Measurements from ENCODE around the gene CFAP77.

CFAP77 gene

GRCh38 chr9:132584601-132585560, 174.9 kb downstream of the CFAP77 start:
- DNase-seq: no peak

- no peak for DNase-seq
Measured at GRCh38 chr9:132585954-132586829, 176.2 kb downstream of the CFAP77 start.

- no peak for DNase-seq
Measured at GRCh38 chr9:132586830-132587591, 177.0 kb downstream of the CFAP77 start.

GRCh38 chr9:132587592-132587955, 177.6 kb downstream of the CFAP77 start:
- DNase-seq: no peak

GRCh38 chr9:132588098-132588497, 178.1 kb downstream of the CFAP77 start:
- no peak for DNase-seq

GRCh38 chr9:132588501-132589147, 178.6 kb downstream of the CFAP77 start:
- no peak for DNase-seq

- DNase-seq: no peak
Measured at GRCh38 chr9:132589148-132590036, 179.4 kb downstream of the CFAP77 start.

- DNase-seq: no peak
Measured at GRCh38 chr9:132590037-132590317, 180.0 kb downstream of the CFAP77 start.

GRCh38 chr9:132590318-132591182, 180.5 kb downstream of the CFAP77 start:
- DNase-seq: no peak

GRCh38 chr9:132591244-132591643, 181.2 kb downstream of the CFAP77 start:
- DNase-seq: no peak

GRCh38 chr9:132591751-132592314, 181.8 kb downstream of the CFAP77 start:
- DNase-seq: no peak

GRCh38 chr9:132592451-132592850, 182.4 kb downstream of the CFAP77 start:
- DNase-seq: no peak

- DNase-seq: no peak
Measured at GRCh38 chr9:132594412-132594811, 184.4 kb downstream of the CFAP77 start.

GRCh38 chr9:132595319-132595718, 185.3 kb downstream of the CFAP77 start:
- DNase-seq: no peak

- no peak for DNase-seq
Measured at GRCh38 chr9:132596200-132596599, 186.2 kb downstream of the CFAP77 start.

- DNase-seq: no peak
Measured at GRCh38 chr9:132597073-132597775, 187.2 kb downstream of the CFAP77 start.

- DNase-seq: no peak
Measured at GRCh38 chr9:132600326-132600984, 190.4 kb downstream of the CFAP77 start.

GRCh38 chr9:132602207-132602606, 192.2 kb downstream of the CFAP77 start:
- no peak for DNase-seq

- DNase-seq: no peak
Measured at GRCh38 chr9:132605387-132605786, 195.4 kb downstream of the CFAP77 start.
